ENCODE results near the gene ANKRD33B. TPM values are rescaled to one million over a fixed set of nuclear protein-coding genes. Genes with fewer than 3 reads are reported as not detected.

The ANKRD33B gene
- total and polyA plus RNA-seq, 5 donors: 1.3 to 2.7 (median 2.3) TPM

DNA sequence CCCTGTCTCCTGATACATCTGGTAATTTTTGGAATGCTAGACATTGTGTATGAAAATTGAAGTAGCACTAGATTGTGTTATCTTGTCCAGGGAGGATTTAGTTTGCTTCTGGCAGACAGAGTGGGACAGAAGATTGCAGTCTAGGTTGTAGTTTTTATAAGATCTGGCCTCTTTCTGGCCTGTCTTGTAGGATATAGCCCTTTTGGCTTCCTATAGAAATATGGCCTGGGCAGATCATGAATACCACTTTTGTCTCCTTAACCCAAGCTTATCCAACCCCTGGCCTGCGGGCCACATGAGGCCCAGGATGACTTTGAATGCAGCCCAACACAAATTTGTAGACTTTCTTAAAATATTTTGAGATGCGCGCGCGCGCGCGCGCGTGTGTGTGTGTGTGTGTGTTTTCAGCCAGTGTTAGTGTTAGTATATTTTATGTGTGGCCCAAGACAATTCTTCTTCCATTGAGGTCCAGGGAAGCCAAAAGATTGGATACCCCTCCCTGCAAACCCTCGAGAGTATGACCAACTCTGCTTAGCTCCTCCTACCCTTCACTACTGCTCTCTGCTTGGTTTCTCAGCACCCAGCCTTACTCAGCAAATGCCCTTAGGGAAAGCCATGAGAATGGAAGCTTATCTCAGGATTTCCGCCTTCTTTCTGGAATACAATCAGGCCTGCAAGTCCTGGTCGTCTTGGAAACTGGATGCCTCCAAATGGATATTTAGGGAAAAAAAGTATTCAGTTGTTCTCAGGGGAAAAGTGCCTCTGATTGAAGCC is 26.5 kb downstream of the ANKRD33B start:
- H3K9me3 ChIP-seq (ENCODE audit: control insufficient read depth, low read length): peaks cover 8% of the 10 kb centered on the region
- H3K4me3 ChIP-seq (ENCODE audit: low read length): no peak overlapping the region
- DNase-seq (peak in 2 of 3 donors; percentile 60 to 73), ATAC-seq (peak; percentile 92 to 98)
- 55% methylated on average over 13 of the region's 13 CpGs for WGBS
- intact Hi-C loops (cut with DNase I): no loop called here
- no peaks in the 10 kb centered on the region for H3K27me3 ChIP-seq (ENCODE audit: control insufficient read depth, insufficient read depth)
- H3K4me1 ChIP-seq (ENCODE audit: control insufficient read depth, insufficient read depth, low read length): peaks cover 21% of the 10 kb centered on the region
- H3K27ac ChIP-seq (ENCODE audit: low read length): peak overlapping the region; percentile 61

DNA sequence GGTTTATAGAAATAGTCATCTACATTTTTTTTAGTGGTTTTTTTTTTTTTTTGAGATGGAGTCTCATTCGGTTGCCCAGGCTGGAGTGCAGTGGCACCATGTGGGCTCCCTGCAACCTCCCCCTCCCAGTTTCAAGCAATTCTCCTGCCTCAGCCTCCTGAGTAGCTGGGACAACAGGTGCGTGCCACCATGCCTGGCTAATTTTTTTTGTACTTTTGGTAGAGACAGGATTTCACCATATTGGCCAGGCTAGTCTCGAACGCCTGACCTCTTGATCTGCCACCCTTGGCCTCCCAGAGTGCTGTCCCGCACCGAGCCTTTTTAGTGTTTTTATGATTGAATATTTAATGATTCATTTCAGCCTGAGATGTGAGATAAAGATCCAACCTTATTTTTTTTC is 27.3 kb downstream of the ANKRD33B start:
- Histone ChIP-seq H3K27me3 (ENCODE audit: control insufficient read depth, insufficient read depth) (no peaks in the 10 kb centered on the region), H3K4me3 (ENCODE audit: low read length) (no peak overlapping the region), H3K9me3 (ENCODE audit: control insufficient read depth, low read length) (peaks cover 8% of the 10 kb centered on the region), H3K4me1 (ENCODE audit: control insufficient read depth, insufficient read depth, low read length) (peaks cover 23% of the 10 kb centered on the region), H3K27ac (ENCODE audit: low read length) (peak overlapping the region; percentile 22)
- intact Hi-C loops (cut with DNase I): no loop called here
- 64% methylated on average over 6 of the region's 6 CpGs for WGBS
- DNase-seq: no peak
- ATAC-seq: no peak

GRCh38 chr5:10591966-10592365 is 28.1 kb downstream of the ANKRD33B start:
- peaks cover 10% of the 10 kb centered on the region for H3K9me3 ChIP-seq (ENCODE audit: control insufficient read depth, low read length)
- H3K4me3 ChIP-seq (ENCODE audit: low read length): no peak overlapping the region
- no peak overlapping the region for H3K27ac ChIP-seq (ENCODE audit: low read length)
- WGBS: 66% methylated on average over 3 of the region's 3 CpGs
- peaks cover 23% of the 10 kb centered on the region for H3K4me1 ChIP-seq (ENCODE audit: control insufficient read depth, insufficient read depth, low read length)
- DNase-seq: no peak
- no peaks in the 10 kb centered on the region for H3K27me3 ChIP-seq (ENCODE audit: control insufficient read depth, insufficient read depth)
- intact Hi-C loops (cut with DNase I): no loop called here
- ATAC-seq: no peak

GRCh38 chr5:10592601-10593000 is 28.7 kb downstream of the ANKRD33B start:
- no peak for ATAC-seq
- intact Hi-C loops (cut with DNase I): no loop called here
- H3K4me1 ChIP-seq (ENCODE audit: control insufficient read depth, insufficient read depth, low read length): peaks cover 23% of the 10 kb centered on the region

GRCh38 chr5:10593531-10594181 is 29.8 kb downstream of the ANKRD33B start:
- 91% methylated on average over 7 of the region's 7 CpGs for WGBS
- Histone ChIP-seq H3K27ac (ENCODE audit: low read length) (no peak overlapping the region), H3K27me3 (ENCODE audit: control insufficient read depth, insufficient read depth) (no peaks in the 10 kb centered on the region), H3K4me3 (ENCODE audit: low read length) (no peak overlapping the region), H3K9me3 (ENCODE audit: control insufficient read depth, low read length) (peaks cover 10% of the 10 kb centered on the region), H3K4me1 (ENCODE audit: control insufficient read depth, insufficient read depth, low read length) (peaks cover 20% of the 10 kb centered on the region)
- DNase-seq (no peak), ATAC-seq (no peak)
- intact Hi-C loops (cut with DNase I): no loop called here

More at GRCh38 chr5:10592601-10593000, 28.7 kb downstream of the ANKRD33B start:
- no peak overlapping the region for H3K4me3 ChIP-seq (ENCODE audit: low read length)
- H3K27ac ChIP-seq (ENCODE audit: low read length): no peak overlapping the region
- H3K27me3 ChIP-seq (ENCODE audit: control insufficient read depth, insufficient read depth): no peaks in the 10 kb centered on the region
- DNase-seq: no peak
- peaks cover 10% of the 10 kb centered on the region for H3K9me3 ChIP-seq (ENCODE audit: control insufficient read depth, low read length)

DNA sequence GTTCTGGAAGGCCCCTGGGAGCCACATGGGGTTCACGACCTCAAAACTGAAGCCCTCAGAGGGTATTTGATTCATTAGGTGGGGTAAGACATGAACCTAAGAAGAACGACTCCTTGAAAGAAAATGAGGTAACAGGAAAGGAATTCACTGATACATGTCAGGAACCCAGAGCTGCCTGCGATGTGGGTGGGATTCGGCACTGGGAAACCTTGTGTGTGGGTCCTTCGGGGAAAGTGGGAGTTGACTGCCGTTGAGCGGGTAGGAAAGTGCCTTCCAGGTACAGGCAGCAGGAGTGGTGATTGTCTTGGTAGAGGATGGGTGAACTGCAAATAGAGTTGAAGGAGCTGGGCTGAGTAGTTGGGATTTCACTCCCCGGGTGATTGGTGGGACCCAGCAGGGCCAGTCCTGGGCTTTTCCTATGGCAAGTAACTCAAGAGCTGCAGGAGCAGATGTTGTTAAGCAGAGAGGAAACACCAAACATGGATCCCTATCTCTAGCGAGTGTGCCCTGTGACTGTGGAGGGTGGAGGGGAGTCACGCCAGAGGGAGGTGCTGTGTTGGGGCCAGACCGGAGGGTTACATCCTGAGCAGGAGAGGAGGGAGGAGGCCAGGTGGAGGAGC is 30.8 kb downstream of the ANKRD33B start:
- peaks cover 8% of the 10 kb centered on the region for H3K9me3 ChIP-seq (ENCODE audit: control insufficient read depth, low read length)
- H3K4me1 ChIP-seq (ENCODE audit: control insufficient read depth, insufficient read depth, low read length): peaks cover 15% of the 10 kb centered on the region
- no peak overlapping the region for H3K4me3 ChIP-seq (ENCODE audit: low read length)
- DNase-seq: no peak
- peak in 1 of 2 donors; percentile 4 for ATAC-seq
- intact Hi-C loops (cut with DNase I): no loop called here
- WGBS: 82% methylated on average over 11 of the region's 11 CpGs
- no peaks in the 10 kb centered on the region for H3K27me3 ChIP-seq (ENCODE audit: control insufficient read depth, insufficient read depth)
- H3K27ac ChIP-seq (ENCODE audit: low read length): peak overlapping the region; percentile 80

- 82% methylated on average over 6 of the region's 6 CpGs for WGBS
Observed at GRCh38 chr5:10595293-10595671, 31.4 kb downstream of the ANKRD33B start.

DNA sequence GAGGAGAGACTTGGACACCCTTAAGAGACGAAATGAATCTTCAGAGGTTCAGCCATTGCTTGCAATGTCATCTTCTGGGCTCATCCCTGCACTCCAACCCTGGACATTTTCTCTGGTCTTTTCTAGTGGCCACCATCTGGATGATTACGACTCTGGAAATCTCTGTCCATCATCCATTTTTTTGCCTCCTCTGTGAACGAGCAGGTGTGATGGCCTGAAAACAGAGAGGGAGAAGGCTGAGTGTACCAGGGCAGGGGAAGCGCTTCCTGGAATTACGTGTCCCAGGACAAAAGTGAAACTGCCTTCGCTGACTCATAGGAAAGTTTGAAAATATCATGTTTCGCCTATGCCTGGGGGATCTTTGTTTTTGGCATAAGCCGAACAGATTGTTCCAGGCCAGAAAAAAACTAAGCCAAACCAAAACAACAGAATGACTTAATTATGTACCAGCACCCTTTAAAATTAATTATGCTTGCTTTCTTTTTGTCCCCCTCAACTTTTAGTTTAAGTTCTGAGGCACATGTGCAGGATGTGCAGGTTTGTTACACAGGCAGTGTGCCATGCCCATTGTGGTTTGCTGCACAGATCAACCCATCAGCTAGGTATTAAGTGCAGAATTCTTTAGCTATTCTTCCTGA is 31.9 kb downstream of the ANKRD33B start:
- Histone ChIP-seq H3K4me3 (ENCODE audit: low read length) (peak overlapping the region; percentile 20), H3K9me3 (ENCODE audit: control insufficient read depth, low read length) (peaks cover 8% of the 10 kb centered on the region), H3K4me1 (ENCODE audit: control insufficient read depth, insufficient read depth, low read length) (peaks cover 9% of the 10 kb centered on the region), H3K27me3 (ENCODE audit: control insufficient read depth, insufficient read depth) (no peaks in the 10 kb centered on the region), H3K27ac (ENCODE audit: low read length) (peak overlapping the region; percentile 80)
- WGBS: 28% methylated on average over 8 of the region's 8 CpGs
- intact Hi-C loops (cut with DNase I): no loop called here
- ATAC-seq (peak; percentile 93 to 94), DNase-seq (peak in 2 of 3 donors; percentile 40 to 58)

More at GRCh38 chr5:10595293-10595671, 31.4 kb downstream of the ANKRD33B start:
- DNase-seq (no peak), ATAC-seq (no peak)
- peaks cover 8% of the 10 kb centered on the region for H3K9me3 ChIP-seq (ENCODE audit: control insufficient read depth, low read length)
- H3K4me1 ChIP-seq (ENCODE audit: control insufficient read depth, insufficient read depth, low read length): peaks cover 13% of the 10 kb centered on the region
- no peaks in the 10 kb centered on the region for H3K27me3 ChIP-seq (ENCODE audit: control insufficient read depth, insufficient read depth)
- intact Hi-C loops (cut with DNase I): no loop called here
- peak overlapping the region; percentile 80 for H3K27ac ChIP-seq (ENCODE audit: low read length)
- peak overlapping the region; percentile 20 for H3K4me3 ChIP-seq (ENCODE audit: low read length)

GRCh38 chr5:10596310-10596703 is 32.4 kb downstream of the ANKRD33B start:
- Histone ChIP-seq H3K27me3 (ENCODE audit: control insufficient read depth, insufficient read depth) (no peaks in the 10 kb centered on the region), H3K4me1 (ENCODE audit: control insufficient read depth, insufficient read depth, low read length) (peaks cover 7% of the 10 kb centered on the region), H3K9me3 (ENCODE audit: control insufficient read depth, low read length) (peaks cover 8% of the 10 kb centered on the region), H3K27ac (ENCODE audit: low read length) (peak overlapping the region; percentile 74), H3K4me3 (ENCODE audit: low read length) (peak overlapping the region; percentile 20)
- DNase-seq (no peak), ATAC-seq (no peak)
- intact Hi-C loops (cut with DNase I): no loop called here
- WGBS: 90% methylated on average over 3 of the region's 3 CpGs

DNA sequence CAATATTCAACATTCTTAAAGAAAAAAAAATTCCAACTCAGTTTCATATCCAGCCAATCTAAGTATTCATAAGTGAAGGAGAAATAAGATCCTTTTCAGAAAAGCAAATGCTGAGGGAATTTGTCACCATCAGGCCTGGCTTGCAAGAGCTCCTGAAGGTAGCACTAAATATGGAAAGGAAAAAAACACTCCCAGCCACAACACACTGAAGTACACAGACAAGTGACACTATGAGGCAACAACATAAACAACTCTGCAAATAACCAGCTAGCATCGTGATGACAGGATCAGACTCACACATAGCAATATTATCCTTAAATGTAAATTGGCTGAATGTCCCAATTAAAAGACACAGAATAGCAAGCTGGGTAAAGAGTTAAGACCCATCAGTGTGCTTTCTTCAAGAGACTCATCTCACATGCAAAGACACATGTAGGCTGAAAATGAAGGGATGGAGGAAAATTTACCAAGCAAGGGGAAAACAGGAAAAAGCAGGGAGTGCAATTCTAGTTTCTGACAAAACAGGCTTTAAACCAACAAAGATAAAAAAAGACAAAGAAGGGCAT is 33.1 kb downstream of the ANKRD33B start:
- Histone ChIP-seq H3K9me3 (ENCODE audit: control insufficient read depth, low read length) (peaks cover 8% of the 10 kb centered on the region), H3K4me3 (ENCODE audit: low read length) (no peak overlapping the region), H3K27me3 (ENCODE audit: control insufficient read depth, insufficient read depth) (no peaks in the 10 kb centered on the region), H3K27ac (ENCODE audit: low read length) (no peak overlapping the region), H3K4me1 (ENCODE audit: control insufficient read depth, insufficient read depth, low read length) (peaks cover 6% of the 10 kb centered on the region)
- DNase-seq (no peak), ATAC-seq (no peak)
- intact Hi-C loops (cut with DNase I): no loop called here
- WGBS: 90% methylated on average over 1 of the region's 1 CpG
